NCI-H2029 (cell line): ENCODE results near the gene KRTAP5-8.
"Not testable (repeated sequence)": the region's sequence is repeated elsewhere in the genome, so short reads cannot be mapped to it uniquely, and the experiment has no call there.

Experiments used
- DNase-seq: peaks from one replicate; lab custom pipeline; 2025; lab: John Stamatoyannopoulos, UW

KRTAP5-8 gene, protein sequence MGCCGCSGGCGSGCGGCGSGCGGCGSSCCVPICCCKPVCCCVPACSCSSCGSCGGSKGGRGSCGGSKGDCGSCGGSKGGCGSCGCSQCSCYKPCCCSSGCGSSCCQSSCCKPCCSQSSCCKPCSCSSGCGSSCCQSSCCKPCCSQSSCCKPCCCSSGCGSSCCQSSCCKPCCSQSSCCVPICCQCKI

DNA sequence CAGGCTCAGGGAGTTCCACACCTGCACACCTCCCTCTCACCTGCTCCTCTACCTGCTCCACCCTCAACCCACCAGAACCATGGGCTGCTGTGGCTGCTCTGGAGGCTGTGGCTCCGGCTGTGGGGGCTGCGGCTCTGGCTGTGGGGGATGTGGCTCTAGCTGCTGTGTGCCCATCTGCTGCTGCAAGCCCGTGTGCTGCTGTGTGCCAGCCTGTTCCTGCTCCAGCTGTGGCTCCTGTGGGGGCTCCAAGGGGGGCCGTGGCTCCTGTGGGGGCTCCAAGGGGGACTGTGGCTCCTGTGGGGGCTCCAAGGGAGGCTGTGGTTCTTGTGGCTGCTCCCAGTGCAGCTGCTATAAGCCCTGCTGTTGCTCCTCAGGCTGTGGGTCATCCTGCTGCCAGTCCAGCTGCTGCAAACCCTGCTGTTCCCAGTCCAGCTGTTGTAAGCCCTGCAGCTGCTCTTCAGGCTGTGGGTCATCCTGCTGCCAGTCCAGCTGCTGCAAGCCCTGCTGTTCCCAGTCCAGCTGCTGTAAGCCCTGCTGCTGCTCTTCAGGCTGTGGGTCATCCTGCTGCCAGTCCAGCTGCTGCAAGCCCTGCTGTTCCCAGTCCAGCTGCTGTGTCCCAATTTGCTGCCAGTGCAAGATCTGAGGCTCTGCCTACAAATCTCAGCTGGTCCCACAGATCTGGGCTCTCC is at the start of gene KRTAP5-8:
TSS of gene KRTAP5-8 (plus strand) at position 49 of the 689 bp plus-strand sequence. CDS start at position 80, 31 bp downstream.
- DNase-seq = not testable (repeated sequence)

DNA sequence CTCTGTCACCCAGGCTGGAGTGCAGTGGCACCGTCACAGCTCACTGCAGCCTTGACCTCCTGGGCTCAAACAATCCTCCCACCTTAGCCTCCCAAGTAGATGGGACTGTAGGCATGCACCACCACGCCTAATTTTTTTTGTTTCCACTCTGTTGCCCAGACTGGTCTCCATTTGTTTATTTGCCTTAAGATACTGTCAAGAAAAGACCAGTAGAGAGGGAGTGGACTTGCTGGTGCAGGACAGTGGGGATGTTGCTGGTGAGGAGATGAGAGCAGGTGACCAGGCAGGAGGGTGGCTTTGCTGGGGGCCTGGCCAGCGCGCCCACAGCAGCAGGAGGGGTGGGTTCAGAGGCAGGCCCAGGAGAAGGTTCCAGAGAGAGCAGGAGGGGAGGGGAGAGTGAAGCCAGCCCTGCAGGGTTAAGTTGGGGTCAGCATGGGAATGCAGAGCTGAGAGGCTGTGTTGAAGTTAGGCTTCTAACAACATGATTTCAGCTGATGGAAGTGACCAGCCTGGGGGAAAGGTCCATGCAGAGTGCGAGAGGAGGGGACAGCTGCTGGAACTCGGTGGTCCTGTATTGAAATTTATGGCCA is 49.0 kb upstream of the KRTAP5-8 start:
- no peak for DNase-seq

DNA sequence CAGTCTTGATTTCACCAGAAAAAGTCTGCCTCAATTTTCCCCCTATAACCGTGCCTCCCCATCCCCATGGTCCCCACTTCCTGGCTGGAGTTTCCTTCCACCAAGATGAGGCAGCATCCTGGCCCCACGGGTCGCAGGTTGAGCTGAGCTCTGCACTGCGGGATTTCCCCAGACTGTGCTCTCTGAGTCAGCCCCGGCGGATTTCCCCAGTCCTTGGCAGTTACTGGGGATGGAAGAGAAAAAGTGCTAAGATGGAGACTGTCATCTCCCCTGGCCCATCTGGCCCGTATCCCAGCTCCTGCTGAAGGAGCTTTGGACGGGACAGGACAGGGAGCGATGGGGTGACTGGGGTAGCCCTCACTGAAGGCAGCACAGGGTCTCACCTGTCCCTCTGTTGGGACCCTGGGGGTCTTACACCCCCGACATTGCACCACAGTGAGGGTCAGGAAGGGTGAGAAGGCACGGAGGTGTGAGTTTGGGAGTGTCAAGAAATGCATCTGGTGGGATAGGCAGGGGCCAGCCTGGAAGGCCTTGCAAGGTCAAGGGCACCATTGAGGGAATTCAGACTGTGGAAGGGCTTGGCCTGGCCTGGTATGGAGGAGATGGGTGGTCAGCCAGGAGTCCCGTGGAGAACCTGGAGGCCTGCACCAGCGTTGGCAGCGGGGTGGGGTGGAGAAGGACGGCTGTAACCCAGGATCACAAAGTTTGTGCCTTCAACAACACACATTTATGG is 48.3 kb upstream of the KRTAP5-8 start:
- no peak for DNase-seq

DNA sequence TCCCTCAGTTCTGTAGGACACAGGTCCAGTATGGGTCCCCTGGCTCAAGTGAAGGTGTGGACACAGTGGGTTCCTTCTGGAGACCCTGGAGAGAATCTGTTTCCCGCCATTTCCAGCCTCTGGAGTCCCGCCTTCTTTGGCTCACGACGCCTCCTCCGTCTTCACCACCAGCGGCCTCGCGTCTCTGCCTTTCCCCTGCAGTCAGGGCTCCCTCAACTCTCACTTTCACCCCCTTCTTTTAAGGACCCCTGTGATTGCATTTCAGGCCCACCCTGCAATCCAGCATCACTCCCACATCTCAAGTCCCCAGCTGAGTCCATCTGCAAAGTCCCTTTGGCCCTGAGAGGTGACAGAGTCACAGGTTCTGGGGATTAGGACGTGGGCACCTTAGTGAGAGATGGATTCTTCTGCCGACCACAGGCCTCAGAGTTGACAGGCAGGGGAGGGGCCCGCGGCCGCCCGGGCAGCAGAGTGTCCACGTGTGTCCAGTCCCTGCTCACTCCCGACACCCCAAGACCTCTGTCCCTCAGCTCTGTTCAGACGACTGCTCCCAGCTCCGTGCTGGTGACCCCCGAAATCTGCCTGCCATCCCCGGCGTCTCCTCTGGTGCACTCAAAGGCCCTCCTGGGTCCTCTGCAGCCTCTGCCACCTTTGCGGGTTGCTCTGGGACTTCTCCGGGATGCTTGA is 47.6 kb upstream of the KRTAP5-8 start:
- no peak for DNase-seq

DNA sequence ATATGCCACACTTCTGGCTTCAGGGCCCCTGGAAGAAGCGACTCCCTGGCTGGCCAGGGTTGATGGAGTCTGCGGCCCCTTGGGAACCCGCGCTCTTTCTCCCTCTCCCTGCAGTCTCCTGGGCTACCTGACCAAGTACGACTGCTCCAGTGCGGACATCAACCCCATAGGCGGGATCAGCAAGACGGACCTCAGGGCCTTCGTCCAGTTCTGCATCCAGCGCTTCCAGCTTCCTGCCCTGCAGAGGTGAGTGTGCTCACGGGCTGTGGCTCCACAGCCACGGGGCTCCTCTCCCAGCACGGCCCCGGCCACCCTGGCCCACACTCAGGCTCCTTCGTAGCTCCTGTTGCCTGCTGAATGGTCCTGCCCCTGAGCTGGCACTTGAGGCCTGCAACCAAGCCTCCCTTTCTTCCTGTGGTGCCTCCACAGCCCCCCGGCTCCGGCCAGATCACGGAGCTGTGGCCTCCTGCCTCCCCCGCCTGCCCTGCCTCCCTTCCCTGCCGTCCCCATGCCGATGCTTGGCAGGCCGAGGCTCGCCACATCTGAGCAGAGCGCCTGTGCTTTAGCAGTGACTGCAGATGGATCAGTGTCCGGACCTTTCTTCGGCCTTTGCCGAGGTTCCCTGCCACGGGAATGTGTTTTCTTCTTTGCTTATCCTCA is 47.0 kb upstream of the KRTAP5-8 start:
- DNase-seq = no peak

DNA sequence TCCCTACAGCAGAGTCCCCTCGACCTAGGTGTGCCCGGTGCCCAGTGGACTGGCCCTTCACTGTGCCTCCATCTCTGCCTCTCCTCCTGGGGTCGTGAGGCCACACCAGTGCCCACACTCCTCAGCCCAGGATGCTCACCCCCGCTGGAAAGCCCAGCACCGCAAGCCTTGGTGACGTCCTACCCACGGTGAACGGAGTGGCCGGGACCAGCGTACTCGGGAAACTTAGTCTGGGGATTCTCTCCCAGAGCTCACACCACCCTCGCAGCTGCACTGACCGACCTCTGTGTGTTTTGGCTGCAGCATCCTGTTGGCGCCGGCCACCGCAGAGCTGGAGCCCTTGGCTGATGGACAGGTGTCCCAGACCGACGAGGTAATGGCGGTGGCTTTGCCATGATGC is 46.3 kb upstream of the KRTAP5-8 start:
- DNase-seq = no peak

DNA sequence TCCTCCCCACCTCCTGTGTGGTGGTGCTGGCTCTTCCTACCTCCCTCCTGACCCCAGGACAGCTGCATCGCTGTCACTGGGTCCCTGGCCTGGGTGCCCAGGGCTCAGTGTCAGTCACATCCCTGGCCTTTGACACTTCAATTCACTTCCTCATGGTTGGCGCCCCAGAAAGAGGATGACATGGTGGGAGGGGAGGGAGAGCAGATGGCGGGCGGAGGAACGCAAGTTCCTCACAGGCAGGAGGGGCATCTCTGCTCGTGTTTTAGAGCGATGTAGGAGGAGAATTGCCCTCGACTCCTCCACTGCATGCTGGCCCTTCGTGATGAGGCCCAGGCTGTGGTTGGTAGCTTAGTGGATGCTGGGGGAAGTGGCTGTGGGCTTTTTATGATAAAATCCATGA is 45.9 kb upstream of the KRTAP5-8 start:
- no peak for DNase-seq

DNA sequence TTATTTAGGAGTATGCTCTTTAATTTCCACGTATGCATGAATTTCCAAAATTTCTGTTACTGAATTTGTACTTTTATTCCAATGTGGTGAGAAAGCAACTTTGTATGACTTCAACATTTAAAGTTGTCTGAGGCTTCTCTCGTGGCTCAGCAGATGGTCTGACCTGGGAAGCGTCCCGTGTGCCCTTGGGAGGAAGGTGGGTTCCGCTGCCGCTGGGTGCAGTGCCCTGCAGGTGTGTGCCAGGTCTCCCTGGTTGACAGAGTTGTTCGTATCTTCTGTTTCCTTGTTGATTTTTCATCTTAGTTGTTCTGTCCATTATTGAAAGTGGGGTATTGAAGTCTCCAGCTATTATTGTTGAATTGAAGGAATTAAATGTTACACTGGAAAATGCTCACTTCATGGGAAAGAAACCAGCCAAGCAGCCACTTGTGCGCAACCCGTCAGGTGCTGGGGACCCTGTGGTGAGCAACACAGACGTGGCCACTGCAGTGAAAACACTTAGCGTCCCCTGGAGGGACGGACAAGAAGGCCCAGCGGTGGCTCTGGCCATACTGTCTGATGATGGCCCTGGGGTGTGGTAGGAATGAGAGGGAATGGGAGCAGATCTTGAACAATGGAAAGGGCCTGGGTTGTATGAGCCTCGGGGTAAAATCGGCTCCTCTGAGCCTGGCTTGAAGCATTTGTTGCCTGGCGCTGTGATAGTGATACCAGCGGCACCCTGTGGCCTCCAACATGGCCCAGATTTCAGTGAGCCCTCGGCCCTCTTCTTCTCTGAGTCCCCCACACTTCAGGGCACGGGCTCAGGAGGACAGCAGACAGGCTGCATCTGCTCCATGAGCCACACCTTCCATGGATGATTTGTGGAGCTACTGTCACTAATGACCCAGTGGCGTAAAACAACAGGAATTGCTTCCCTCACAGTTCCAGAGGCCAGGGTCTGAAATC is 42.3 kb upstream of the KRTAP5-8 start:
- DNase-seq = no peak

DNA sequence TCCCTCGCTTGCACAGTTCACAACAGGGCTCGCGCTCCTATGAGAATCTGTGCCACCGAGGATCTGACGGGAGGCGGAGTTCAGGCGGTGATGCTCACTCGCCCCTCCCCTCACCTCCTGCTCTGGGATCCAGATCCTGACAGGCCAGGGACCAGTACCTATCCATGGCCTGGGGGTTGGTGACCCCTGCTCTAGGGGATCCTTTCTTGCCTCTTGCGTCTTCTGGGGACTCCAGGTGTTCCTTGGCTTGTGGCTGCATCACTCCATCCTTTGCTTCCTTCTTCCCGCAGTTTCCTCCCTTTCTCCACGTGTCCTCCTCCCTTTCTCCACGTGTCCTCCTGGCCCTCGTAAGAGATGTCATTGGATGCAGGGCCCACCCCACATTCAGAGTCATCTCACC is 41.4 kb upstream of the KRTAP5-8 start:
- DNase-seq = no peak

DNA sequence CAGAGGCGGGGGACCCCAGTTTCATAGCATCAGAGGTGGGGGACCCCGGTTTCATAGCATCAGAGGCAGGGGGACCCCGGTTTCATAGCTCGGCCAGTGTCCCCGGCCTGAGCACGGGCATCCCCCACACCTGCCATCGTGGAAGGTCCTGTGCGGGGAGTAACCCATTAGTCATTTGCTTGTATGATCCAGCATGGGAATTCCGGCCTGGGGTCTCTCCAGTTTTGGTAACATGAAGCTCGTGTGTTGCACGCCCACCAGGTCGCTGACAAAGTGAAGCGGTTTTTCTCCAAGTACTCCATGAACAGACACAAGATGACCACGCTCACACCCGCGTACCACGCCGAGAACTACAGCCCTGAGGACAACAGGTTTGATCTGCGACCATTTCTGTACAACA is 39.7 kb upstream of the KRTAP5-8 start:
- DNase-seq = no peak

DNA sequence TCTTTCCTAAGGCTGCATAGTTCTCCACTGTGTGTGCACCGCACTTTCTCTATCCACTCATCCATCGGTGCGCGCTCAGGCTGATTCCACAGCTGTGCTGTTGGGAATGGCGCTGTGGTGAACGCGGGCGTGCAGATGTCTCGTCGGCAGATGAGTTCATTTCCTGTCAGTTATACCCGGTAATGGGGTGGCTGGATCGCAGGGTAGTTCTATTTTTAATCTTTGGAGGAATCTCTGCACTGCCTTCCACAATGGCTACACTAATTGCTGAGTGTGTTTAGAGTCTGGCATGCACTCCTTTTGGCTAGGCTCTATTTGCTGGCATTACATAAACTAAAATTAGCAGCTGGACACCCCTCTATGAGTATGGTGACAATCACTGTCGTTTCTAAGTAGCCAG is 38.7 kb upstream of the KRTAP5-8 start:
- DNase-seq = no peak

DNA sequence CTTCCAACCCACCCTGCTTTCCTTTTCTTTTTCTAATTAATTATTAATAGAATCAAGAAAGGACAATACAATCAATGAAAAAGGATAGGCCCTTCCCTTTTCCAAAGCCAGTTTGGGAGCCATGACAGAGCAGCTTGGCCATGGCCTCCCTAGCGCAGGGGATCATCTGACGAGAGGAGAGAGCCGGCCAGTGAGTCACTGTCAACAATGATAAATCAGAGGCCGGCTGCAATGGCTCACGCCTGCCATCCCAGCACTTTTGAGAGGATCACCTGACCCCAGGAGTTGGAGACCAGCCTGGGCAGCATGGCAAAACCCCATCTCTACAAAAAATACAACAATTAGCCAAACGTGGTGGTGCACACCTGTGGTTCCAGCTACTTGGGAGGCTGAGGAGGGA is 38.3 kb upstream of the KRTAP5-8 start:
- DNase-seq = no peak

DNA sequence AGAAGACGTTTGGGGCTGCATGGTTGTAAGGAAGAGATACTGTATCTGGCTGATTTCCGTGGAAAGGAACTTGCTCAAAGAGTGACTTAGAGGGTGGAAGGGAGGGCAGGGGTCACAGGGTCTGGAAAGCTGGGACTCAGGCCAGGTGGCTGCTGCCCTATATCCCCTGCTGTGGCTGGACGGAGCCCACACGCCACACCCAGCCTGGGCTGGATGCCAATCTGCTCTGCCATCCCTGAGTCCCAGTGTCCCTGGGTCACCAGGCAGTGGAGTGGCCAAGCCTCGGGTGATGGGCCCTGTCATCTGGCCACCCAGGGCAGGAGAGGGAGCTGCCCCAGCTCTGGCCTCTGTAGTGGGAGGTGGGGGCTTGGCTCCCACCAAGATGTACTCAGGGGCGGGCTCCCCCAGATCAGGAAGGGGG is 37.2 kb upstream of the KRTAP5-8 start:
- DNase-seq = no peak

DNA sequence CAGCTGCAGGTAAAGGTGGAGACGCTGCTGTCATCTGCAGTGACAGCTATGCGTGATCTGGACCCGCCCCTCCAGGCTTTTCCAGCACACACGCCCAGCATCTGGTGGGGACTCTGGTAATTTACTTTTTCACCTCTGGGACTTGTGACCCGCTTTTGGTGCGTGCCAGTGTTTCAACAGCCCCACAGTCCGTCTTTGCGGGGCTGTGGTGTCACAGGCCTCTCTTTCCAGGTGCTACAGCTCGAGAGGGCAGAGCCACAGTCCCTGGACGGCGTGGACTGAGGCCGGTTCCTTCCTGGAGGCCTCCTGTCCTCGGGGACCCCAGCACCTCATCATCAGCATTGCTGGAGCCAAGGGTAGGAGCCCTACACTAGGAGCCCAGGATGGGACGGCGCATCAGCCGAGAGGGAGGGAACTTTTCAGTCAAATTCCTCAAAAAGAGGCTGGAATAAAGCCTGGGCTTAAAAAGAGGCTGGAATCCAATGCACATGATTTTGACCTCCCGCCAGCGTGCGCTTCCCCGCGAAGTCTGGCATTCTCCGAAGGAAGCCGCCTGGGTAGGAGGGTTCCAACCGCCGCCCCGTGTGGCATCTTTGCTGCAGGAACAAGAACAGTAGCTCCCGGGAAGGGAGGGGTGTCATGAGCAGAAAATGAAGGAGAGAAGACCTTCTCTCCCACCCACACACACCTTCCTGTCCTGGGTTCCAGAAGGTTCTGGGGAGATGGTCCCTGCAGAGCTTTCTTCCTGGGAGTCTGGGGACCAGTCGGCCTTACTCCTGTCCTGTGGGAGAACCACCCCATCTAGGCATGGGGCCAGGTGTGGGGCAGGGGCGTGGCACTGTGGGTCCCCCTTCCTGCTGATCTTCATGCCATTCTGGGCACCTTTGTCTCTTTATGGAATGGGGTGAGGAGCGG is 36.5 kb upstream of the KRTAP5-8 start:
- no peak for DNase-seq

DNA sequence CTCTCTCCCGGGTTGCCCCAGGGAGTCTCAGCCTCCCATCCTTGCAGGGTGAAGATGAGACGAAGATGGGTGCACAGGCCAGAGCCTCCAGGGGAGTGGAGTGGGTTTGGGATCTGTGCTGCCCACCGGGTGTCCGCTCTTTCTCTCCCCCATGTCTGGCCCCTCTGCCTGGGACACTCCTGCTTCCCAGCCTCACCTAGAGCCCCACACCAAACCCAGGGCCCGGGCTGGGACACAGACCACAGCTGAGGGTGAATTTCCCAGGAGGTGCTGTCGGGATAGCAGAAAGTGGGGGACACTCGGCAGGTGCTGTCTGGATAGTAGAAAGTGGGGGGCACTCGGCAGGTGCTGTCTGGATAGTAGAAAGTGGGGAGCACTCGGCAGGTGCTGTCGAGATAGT is 35.8 kb upstream of the KRTAP5-8 start:
- no peak for DNase-seq

DNA sequence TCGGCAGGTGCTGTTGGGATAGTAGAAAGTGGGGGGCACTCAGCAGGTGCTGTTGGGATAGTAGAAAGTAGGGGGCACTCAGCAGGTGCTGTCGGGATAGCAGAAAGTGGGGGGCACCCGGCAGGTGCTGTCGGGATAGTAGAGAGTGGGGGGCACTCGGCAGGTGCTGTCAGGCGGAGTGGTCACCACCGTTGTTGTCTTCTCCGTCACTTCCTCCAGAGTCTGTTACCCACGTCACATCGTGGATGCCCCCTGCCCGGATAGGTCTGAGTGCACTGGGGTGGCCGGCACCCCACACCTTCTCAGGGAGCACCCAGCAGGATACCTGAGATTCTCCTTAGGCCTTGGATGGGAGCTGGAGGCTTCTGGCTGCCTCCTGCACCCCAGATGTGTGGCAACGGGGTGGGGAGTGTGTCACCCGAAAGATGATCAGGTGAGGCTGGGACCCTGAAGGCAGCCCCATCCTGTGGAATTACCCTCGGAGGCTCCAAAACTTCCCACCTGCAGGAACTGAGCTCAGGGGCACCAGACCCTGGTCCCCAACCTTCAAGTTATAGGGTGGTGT is 34.9 kb upstream of the KRTAP5-8 start:
- no peak for DNase-seq

DNA sequence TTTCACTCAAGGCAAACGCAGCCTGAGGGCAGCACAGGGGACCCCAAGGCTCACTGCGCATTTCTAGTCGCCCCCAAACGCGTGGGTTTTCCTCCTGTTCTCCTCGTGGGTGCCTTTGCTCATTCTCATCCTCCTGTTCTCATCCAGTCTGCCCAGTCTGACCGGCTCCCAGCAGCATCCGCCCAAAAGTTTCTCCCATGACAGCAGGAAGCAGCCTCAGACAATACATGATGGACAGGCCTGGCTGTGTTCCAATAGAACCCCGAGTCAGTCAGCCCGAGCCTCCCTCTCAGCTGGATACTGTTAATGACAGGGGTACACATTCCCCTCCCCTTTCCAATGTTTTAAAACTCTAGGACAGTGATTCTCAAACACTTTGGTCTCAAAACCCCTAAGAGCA is 33.3 kb upstream of the KRTAP5-8 start:
- DNase-seq = no peak

DNA sequence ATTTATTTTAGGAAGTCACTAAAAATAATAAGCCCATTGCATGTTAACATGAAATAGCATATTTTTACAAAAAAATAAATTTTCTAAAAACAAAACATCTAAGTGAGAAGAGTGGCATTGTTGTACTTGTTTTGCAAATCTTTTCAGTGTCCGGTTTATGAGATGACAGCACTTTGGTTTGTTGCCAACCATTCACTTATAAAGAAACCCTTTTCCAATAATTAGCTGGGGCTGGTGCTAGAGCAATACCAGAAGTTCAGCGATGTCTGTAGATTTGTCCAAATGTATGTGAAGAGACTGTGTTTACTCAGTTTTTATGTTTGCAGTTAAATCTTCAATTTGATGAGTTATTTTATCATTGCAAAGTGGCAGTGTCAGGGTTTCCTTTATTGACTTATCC is 32.8 kb upstream of the KRTAP5-8 start:
- no peak for DNase-seq

DNA sequence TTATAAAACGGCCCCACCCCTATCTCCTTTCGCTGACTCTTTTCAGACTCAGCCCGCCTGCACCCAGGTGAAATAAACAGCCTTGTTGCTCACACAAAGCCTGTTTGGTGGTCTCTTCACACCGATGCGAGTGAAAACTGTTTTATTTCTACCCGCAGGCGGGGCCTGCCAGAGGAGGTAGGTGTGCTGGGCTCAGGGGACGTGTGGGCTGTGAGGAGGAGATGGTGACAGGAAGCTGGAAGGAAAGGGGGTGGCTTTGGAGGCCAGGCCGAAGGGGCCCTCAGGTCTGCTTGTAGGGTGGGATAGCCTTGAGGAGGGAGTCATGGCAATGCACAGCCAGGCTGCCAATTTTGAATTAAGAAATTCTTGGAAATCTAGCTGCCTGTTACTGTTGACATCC is 32.0 kb upstream of the KRTAP5-8 start:
- DNase-seq = no peak
